ENCODE data around the gene PIGR.

Gene PIGR

GRCh38 chr1:206958144-206958543 is 11.9 kb upstream of the PIGR start:
- no peak for DNase-seq

- no peak for DNase-seq
Measured at GRCh38 chr1:206957639-206958038, 11.4 kb upstream of the PIGR start.

DNA sequence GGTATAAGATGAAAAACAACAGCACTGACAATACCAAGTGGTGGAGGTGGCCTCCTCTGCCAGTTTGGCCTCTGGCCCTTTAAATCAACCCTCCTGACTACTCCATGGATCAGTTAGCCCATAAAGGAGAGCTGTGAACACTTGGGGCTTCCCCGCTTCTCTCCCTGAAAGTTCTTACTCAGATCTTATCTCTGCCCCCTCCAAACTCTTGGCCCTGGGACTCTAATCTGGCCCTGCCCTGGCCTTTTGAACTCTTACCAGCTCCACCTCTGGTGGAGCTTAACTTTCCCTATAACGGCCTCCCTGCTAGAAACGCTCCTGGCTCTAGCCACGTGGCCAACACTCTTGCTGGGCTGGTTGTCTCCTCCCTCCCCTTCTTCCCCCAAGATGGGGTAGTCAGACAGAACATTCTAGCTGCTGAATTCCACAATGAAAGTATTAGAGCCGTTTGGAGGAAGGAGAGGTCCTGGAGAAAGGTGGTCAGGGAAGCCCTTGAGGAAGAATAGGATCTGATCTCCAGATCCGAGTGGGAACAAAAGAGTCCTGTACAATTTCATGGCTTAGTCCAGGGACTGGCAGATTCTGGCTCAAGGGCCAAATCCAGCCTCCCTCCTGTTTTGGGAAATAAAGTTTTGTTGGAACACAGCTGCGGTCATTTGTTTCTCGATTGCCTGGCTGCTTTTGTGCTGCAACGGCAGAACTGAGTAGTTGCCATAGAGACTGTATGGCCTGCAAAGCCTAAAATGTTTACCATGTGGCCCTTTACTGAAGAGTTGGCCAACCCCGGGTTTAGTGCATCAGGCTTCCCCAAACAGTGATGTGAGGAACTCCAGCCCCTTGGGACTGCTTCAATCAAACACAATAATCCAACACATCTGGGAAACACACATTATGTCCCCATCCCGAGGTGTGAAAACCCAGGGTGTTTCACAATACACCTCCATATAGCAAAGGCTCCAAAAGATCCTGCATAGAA is 9.5 kb upstream of the PIGR start:
- DNase-seq, result no peak

- no peak for DNase-seq
Measured at GRCh38 chr1:206954459-206955342, 8.4 kb upstream of the PIGR start.

DNA sequence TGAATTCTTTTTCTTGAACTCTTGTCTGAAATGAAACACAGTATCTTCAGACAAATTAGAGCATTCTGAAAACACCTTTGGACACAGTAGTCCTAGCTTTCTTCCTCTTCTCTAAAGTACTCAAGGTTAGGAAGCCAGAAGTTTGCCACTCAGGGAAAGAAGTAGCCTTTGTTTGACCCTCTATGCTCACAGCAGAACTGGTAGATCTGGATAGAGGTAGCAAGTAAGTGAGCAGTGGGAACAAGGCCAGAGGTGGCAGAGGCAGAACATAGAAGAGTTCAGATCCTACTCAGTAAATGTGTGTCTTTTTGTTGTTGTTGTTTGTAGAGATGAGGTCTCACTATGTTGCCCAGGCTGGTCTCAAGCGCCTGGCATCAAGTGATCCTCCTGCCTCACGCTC is 7.4 kb upstream of the PIGR start:
- DNase-seq, result no peak

DNA sequence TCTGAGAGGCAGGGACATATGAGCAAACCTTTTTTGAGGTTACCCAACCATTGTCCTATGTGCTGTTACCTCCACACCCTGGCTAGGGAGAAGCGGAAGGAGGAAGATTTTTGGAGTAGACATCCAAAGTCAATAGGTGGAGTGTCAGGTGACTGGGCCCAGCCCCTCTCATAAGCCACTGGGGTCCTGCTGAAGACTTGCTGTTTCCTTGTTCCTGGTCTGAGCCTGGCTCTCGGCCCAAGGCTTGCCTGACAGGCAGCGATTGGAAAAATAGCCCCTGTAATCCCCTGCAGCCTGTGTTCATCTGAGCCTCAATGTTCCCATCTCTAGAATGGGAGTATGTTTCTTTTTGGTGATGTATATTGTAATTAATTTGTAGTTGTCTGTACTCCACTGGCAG is 6.9 kb upstream of the PIGR start:
- no peak for DNase-seq

DNA sequence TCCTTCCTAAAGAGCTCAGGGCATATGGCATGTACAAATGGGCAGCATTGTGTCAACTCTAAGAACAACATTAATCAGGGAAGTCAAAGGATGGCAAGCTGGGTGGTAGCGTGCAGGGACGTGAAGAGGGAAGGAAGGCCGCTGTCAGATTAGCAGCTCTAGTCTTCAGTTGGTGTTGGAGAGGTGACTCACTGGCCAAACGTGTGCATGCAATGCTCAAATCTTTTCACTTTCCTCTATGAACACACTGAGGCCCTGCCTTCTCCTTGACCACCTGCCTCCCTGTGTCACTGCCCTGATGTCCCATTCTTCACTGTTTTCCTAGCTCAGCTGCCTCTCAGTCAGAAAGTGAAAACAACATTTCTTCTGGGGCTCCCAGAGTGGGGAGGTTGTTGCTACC is 5.9 kb upstream of the PIGR start:
- no peak for DNase-seq

GRCh38 chr1:206951318-206952100 is 5.2 kb upstream of the PIGR start:
- no peak for DNase-seq

DNA sequence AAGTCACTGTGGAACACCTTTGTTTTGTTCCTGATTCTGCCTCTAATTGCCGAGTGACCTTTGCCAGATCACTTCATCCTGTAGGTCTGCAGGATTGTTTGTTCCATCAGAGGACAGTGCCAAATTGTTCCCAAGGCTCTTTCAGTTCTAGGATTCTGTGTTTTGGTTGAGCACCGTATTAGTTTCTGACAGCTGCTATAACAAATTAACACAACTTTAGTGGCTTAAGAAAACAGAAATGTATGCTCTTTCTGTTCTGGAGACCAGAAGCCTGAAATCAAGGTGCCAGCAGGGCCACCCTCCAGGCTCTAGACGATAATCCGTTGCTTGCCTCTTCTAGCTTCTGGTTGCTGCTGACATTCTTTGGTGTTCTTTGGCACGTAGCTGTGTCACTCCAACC is 3.4 kb upstream of the PIGR start:
- DNase-seq, result no peak

GRCh38 chr1:206949208-206949607 is 2.9 kb upstream of the PIGR start:
- DNase-seq, result no peak

DNA sequence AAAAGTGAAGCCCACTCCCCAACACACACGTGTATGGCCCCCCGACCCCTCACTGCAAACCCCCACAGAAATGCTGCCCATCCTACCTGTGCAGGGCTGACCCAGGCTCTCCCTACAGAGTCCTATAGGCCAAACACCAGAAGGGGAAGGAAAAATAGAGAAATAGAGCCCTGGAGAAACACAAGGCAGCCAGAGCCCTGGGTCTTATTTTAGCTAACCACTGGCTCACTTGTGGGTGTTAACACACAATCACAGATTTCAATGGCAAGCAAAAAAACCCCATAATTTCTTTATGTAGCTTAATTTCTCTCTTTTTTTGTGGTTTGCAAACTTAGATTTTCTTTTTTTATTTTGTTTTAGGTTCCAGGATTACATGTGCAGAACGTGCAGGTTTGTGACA is 989 bp upstream of the PIGR start:
- no peak for DNase-seq

- DNase-seq, result no peak
Measured at GRCh38 chr1:206945779-206946178, 487 bp downstream of the PIGR start.

DNA sequence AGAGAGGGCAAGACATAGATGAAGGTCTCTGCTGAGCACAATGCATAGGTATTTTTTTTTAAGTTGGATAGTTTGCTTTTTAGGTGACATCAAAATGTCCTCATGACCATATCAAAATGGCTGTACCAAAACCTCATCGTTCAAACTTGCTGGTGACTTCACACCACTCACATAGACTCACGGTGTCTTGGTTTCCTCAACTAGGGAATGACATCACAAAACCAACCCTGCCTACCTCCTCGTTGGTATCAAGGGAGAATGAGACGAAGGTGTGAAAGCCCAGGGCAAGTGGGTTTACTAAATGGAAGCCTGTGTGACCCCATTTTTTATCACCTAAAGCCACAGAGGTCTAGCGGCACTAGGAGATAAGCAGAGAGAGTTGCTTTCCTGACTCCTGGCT is 1.6 kb downstream of the PIGR start:
- DNase-seq, result no peak

GRCh38 chr1:206941766-206942418 is 4.4 kb downstream of the PIGR start:
- DNase-seq, result no peak

DNA sequence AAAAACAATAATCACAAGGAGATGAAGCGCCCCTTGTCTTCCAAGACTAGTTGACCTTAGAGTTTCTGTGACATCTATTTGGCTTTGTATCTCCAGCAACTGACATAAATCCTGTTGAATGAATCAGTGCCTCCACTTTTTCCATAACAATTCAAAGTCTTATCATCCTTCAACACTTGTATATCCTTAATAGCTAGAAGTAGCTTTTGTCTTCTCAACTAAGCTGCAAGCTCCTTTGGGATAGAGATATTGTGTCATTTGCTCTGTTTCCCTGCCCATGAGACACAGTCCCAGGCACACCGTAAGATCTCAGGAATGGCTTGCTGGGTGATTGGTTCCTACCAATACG is 5.7 kb downstream of the PIGR start:
- no peak for DNase-seq

DNA sequence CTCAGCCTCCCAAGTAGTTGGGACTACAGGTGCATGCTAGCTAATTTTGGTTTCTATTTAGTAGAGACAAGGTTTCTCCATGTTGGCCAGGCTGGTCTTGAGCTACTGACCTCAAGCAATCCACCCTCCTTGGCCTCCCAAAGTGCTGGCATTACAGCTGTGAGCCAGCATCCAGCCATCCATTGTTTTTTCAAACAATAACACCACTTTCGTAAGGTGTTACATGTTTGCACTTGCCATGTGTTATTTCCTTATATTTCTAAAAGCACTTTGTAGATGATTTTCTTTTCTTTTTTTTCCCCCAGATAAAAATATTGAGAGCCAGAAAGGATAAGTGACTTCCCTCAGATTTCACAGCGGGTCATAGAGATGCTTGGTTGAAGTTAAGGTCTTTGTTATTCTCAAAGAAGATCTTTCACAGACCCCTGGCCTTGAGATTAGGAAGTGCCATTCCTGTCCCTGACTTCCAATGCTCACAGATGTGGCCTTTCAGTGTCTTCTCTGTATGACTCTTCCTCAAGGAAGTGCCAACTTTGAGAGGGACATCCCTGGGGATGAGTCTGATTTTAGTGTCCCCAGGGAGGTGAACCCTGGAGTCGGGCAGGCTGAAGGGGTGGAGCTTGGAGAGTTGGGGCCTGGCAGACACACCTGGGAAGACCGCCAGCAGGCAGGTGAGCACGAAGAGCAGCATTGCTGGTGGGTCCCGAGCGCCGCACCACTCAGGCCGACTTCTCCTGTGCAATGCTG is 6.3 kb downstream of the PIGR start:
- DNase-seq, result no peak

DNA sequence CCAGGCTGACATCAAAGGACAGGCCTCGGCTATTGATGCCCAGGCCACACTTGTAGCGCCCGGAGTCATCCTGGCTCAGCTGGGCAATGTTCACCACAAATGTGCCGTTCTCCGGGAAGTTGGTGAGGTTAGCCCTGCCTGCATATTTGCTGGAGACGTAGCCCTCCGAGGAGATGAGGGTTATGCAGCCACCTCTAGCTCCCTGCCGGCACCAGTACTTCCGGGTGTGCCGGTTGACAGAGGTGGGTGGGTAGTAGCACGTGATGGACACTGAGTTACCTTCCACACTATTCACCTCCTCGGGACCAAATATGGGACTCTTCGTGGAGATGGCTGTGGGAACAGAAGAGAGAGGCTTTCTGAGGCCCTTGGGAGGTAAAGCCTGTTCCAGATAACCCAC is 7.1 kb downstream of the PIGR start:
- DNase-seq, result no peak

DNA sequence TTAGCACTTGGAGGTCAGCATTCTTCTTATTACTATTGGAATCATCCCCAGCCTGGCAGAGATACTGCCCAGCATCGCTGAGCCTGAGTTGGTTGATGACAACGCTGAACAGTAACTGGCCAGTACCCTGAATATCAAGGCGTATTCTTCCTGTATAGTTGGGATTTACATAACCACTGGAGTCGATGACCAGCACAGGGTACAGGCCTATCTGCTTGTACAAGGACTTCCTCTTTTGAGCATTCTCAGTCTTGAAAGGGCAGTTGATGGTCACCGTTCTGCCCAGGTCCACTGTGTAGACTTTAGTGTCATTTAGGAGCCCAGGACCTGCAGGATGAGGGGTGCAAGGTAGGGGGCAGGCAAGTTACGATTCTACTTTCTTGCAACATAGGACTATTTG is 8.8 kb downstream of the PIGR start:
- DNase-seq, result no peak

DNA sequence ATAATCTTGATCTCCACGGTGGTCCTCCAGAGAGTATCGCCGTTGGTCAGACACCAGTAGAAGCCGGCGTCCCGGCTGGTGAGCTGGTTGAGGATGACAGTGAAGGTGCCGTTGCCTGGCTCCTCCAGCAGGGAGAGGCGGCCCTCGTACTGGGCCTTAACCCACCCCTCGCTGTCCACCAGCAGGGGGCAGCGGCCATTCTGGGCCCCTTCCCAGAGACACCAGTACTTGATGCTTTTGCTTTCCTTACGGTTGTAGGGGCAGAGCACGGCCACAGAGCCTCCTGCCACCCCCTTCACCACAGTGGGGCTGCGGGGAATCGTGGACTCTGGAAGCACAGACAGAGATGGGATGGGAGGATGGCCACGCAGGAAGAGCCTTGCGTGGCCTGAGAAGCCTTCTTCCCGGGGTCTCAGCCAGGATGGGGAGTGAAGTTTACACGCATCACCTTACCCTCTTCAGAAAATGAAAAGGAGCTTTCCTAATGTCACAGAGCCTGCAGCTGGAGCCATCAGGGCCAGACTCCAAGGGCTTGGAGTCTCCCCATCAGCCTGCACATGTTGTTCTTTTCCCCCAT is 10.7 kb downstream of the PIGR start:
- peak; percentile 18 for DNase-seq

DNA sequence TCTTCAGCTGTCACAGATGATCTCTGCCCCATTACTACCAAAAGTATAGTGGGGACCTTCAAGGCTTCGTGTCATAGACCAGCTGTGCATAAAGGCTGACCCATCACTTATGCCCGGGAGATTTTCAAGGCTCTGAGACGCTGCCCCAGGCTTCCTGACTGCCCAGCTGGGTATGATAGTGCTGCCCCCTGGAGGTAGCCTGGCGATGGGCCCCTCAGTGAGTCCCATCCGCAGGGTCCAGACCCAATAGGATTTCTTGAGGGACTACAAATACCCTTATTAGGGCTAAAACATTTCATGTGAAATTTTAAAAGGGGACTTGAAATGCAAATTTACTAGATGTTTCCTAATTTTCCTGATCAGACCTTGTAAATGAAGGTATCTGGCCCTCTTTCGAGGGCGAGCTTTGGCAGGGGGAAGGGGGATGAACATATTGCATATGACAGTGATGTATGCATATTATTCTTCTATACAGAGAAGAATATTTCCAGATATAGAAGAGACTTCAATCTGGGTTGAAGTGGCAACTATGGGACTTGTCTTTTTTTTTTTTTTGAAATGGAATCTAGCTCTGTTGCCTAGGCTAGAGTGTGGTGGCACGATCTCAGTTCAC is 12.8 kb downstream of the PIGR start:
- no peak for DNase-seq

DNA sequence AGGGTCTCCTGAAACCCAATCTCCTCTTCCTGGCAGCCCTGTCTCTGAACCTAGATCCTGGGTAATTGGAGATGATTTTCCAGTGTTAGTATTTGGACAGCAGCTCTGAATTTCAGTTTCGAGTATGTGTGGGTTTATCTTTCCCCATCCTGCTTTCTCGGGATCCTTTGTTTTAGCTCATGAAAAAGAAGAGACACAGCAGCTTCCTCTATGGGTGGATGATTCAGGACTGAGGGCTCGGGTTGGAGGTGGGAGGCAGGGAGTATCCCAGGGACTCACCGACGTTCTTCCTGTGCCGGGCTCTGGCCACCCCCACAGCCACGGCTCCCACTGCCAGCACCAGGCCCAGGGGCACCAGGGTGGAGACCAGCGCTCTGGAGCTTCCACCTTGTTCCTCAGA is 14.1 kb downstream of the PIGR start:
- no peak for DNase-seq
